Measurements from ENCODE around the gene PDE4D.

PDE4D gene

DNA sequence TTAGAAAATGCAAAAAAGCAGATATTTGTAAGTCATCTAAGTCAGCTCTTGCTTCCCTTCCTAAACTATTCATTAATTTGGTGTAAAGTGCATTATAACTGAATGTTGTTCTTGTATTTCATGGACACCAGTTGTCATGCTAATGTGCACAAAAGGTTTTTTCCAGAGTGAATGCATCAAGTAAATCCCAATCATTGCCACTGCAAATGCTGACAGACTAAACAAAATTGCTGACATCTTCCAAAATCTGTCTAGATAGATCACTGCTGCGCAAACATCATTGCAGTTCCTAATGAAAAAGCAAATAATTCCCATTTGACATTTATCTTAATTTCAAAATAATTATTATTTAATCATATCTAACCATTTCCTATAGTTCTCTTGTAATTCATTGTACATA, 161.7 kb downstream of the PDE4D start:
- no peak for DNase-seq

DNA sequence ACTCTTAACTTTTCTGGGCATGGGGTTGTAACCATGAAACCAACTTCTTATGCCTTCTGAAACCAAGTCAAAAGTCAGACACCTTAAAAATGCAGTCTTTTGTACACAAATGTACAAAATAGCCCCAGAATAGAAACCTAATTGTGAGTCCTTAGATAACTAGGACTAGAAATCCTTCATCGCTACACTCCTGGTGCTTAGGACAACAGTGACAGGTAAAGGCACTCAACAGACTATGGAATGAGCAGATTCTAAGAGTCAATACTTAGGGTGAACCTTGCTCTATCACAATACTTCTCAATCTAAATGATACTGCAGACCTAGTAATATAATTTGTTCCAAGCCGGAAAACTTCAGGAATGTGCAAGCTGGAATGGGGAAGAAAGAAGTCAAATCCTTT, 163.7 kb downstream of the PDE4D start:
- DNase-seq = no peak

GRCh38 chr5:59729357-59729756, 164.2 kb downstream of the PDE4D start:
- no peak for DNase-seq

DNA sequence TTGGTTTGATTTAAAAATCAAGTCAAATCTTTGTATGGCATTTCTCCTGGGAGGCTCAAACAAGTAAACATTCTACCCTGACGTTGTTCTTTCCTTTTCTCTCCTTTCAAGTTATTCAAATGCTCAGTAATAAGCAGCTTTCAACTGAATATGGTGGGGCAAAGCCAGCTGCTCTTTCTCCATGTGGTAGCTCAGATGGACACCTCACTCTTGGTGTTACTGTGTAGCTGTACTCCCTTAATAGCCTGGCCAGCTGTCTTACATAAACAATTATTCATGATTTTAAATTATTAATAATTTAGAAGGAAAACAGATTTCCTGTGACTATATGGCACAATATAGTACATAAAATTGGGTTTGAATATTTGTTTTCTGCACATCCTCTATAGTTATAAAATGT, 165.2 kb downstream of the PDE4D start:
- no peak for DNase-seq

DNA sequence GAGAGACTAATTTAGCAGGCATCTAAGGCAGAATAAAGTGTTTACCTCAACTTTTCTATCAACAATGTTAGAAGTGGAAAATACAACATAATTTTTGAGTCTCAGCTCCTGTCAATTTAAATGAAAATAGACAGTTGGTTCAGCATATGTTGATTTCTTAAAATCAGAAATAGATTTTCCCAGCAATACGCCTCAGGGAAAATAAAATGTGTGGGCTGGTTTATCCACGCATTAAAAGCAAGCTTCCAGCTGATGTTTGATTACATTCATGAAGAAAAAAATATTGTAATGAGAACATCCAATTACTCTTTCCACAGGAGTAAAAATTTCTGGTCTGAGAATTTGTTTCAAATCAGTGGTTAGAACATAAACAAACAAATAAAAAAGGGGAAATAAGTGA, 166.3 kb downstream of the PDE4D start:
- DNase-seq = no peak

DNA sequence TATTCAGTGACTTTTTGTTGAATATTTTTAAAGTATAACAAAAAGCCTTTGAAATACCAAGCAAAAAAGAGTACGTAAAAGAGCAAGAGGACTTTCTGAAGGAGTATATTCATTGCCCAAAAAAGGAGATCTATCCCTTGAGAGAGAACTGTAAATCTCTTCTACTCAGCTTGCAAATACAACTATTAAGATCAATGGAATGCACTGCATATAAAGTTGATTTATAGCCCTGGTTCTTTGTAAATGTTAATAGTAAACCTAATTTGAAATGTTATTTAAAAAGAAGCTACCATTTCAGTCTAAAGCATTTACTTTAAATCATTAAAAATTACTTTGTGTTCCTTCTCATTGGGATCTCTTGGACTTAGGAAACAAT, 168.1 kb downstream of the PDE4D start:
- DNase-seq = no peak

GRCh38 chr5:59724482-59725391, 168.8 kb downstream of the PDE4D start:
- DNase-seq = no peak

DNA sequence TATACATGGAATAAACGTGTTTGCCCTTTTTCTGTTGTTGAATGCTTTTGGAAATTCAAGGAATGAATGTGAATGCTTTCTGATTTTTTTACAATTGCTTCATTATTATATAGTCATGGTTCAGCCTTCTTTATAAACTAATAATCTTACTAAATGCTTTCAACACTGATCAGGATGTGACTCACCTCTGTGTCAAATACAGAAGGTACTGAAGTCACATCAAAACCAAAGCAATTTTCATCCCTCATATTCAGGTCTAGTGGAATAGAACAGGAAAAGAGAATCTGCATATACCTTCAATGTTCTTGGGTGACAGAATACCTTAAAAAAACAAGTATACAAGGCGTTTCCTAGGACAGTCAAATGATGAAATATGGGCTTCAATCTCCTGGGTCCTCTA, 170.7 kb downstream of the PDE4D start:
- no peak for DNase-seq

GRCh38 chr5:59721741-59722140, 171.8 kb downstream of the PDE4D start:
- DNase-seq = no peak

DNA sequence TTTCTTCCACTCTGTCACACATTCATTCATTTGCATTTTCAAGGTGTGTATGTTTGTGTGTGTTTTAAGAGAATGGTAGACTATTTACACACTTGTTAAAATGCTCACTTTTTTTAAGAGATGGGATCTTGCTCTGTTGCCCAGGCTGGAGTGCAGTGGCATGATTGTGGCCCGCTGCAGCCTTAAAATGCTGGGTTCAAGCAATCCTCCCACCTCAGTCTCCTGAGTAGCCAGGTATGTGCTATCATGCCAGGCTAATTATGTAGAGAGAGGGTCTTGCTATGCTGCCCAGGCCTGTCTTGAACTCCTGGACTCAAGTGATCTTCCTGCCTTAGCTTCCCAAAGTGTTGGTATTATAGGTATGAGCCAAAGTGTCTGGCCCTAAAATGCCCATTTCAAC, 173.5 kb downstream of the PDE4D start:
- DNase-seq = no peak

GRCh38 chr5:59716966-59717500, 176.5 kb downstream of the PDE4D start:
- DNase-seq = no peak

DNA sequence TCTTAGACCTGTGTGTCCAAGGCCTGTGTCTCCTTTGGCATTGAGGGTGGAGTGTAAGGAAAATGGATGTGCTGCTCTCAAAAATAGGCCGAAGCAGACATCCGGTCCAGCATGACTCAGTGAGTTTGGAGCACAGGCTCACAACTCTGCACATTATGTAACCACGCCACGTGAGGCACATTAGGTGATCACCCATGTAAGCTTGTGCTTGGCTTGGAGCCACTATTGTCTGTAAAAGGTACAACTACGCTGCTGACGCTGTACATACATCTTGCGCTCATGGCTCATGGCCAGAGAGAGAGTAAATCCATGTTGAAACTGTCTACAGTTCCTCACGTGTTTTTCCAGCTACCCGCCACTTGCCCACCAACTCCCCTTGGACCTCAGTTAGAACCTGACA, 177.5 kb downstream of the PDE4D start:
- DNase-seq = no peak

DNA sequence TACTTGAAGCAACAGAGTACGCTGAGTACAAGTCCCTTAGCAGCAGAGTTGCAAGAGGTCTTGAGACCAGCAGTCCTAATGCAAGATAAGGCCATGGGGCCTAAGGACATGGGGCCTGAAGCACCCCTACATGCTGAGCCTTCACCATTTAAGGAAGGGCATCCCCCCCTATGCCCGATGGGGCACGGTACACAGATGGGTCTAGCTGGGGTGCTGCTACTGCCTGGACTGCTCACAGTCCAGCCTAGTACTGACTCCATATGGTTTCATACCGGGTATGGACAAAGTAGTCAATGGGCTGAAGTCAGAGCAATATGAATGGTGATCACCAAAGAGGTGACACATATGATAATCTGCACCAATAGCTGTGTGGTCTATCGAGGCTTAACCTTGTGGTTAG, 178.3 kb downstream of the PDE4D start:
- no peak for DNase-seq

DNA sequence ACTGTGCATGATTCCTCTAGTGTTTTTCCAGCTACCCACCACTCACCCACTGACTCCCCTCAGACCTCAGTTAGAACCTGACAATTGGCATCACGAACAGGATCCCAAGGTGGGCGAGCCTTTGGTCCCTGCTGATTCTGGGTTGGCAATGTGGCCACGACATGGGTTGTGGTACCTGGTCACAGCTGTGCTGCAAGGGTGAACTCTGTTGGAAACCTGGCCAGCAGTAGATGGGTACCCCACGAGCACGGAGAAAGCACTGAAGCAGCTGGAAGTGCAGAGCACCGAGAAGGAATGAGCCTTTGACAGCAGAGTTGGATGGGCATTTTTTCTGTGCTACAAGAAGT, 180.1 kb downstream of the PDE4D start:
- DNase-seq = no peak

- no peak for DNase-seq
These were observed 180.6 kb downstream of the PDE4D start for GRCh38 chr5:59712836-59713497.

DNA sequence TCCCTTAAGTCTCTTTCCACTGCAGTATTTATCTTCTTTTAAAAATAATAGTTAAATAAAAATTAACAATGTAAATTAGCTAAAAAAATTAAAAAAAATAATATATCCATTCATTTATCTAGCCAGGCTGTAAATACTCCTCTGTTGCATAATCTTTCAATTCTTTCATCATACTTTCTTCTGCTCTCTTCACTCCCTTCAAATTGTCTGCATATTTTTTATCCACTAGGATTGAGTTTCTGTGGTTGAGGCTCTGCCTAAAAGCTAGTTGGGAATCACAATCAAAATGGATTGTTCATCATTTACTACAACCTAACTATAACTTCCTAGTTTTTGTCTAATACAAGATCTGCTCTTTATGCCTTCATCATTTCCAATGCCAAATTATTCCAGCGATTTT, 182.2 kb downstream of the PDE4D start:
- DNase-seq = no peak

DNA sequence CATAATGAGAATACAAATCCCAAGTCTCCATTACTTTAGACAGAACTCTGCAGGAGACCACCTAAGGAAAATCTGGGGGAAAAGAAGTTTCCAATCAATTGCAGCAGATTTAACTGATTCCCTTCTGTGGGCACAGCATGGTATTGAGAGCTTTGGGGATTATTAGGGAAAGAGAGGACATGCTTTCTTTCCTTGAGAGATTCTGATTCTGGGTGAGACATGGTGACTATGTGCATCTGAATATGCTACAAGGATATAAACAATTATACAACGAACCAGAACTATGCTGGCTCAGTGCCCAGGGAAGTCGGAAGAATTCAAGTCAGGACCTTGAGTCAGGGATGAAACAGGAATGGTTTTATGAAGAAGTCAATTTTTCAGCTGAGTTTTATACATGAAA, 183.7 kb downstream of the PDE4D start:
- DNase-seq = no peak

- DNase-seq = no peak
These were observed 184.1 kb downstream of the PDE4D start for GRCh38 chr5:59709346-59709821.

- no peak for DNase-seq
These were observed 188.6 kb downstream of the PDE4D start for GRCh38 chr5:59704936-59705335.

DNA sequence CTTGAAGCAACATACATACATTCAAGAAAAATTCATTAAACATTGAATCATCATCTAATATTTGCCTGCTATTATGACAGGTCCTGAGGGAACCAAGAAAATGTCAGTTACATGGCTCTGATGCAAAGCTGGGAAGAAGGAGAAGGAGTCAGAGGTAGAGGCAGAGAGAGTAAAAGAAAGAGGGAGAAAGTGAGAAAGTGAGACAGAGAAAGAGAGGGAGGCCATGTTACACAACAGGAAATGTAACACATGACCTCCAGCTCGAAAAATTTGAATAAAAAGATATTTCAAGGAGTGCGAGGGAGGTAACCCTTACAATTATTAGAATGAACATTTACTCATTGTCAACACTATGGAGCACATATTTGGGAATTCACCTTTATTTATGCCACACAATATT, 189.7 kb downstream of the PDE4D start:
- no peak for DNase-seq

- no peak for DNase-seq
These were observed 195.0 kb downstream of the PDE4D start for GRCh38 chr5:59698207-59699178.

- DNase-seq = no peak
These were observed 199.1 kb downstream of the PDE4D start for GRCh38 chr5:59694411-59694810.
